GM21423 (cell line): ENCODE data around the gene CLDN6.

Source experiments
- ATAC-seq: cut with Tn5 transposase; IDR thresholded peaks from one replicate; pipeline ENCODE4 v1.9.1; 2021; ENCODE audit warnings: mild to moderate bottlenecking, moderate library complexity; ENCODE audit not compliant: unreplicated experiment

Gene CLDN6

GRCh38 chr16:2992383-2993081 is 25.5 kb downstream of the CLDN6 start:
- no peak for ATAC-seq

DNA sequence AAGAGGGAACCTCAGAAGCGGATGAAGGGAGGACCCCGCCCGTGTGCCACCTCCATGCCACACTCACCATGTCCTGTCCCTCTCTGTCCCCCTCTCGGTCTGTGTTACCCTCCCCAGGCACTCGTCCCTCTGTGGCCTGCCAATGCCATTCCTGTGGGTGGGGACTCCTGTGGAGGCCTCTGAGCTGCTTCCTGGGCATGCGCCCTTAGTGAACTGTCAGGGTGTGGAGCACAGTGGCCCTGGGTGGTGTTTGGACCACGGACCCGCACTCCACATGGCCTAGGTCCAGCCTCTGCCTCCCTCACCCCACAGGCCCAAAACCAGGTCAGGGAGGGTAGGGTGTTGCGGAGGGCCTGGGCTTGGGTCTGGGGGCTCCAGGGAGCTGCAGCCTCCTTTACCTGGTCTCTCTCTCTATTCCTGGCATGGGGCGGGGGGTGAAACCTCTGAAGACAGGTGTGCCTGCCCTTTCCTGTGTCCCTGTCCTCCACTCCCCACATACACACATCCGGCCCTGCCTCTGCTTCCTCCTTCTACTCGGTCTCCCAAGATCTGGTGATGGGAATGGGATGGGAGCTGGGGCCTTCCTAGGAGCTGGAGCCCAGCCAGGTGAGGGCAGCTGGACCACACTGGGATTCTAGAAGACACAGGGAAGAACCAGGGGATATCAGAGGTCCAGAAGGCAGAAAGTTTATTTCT is 26.3 kb downstream of the CLDN6 start:
- no peak for ATAC-seq

- no peak for ATAC-seq
Observed at GRCh38 chr16:2990891-2991290, 27.1 kb downstream of the CLDN6 start.

GRCh38 chr16:2988590-2989099 is 29.3 kb downstream of the CLDN6 start:
- ATAC-seq = no peak

DNA sequence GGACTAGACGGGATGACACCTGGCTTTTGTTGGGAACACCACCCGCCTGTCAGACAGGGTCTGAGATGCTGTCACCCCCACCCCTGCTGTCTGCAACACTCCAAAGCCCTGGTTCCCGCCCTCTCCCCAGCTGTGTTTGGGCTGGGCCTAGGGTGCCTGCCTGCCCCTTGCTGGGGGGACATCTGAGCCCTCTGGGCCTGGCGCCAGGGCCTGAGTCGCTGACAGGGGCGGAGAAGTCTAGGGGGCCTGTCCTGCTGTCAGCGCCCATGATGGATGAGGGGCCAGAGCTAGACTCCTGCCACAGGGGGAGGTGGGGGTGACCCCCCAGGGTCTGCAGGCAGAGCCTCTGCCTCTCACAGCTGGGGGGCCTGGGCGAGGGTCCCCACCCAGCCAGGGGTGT is 30.1 kb downstream of the CLDN6 start:
- no peak for ATAC-seq

- no peak for ATAC-seq
Observed at GRCh38 chr16:2987286-2987685, 30.7 kb downstream of the CLDN6 start.

DNA sequence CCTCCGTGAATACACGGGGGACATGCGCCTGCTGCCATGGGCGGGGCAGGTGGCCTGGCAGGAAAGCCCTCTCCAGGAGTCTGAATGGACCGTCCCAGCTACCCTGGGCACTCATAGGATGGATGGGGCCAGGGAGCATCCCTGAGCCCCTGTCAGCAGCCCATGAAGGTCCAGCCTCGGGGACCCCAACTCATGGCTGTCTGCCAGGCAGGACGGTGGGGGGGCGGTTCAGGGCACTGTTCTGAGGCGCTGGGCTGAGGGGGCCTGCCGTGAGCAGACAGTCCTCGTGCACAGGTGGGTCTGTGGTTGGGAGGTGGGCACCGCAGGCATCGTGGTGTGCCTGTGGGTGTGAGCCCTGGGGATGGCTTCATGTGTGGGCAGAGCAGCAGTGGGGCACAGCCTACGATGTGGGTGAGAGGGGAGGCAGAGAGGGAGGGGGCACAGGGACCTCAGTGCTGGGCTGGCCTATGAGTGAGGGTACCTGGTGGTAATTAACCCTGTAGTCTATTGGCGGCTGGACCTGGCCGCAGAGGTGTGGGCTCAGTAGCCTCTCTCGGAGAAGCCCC is 31.3 kb downstream of the CLDN6 start:
- ATAC-seq = no peak

DNA sequence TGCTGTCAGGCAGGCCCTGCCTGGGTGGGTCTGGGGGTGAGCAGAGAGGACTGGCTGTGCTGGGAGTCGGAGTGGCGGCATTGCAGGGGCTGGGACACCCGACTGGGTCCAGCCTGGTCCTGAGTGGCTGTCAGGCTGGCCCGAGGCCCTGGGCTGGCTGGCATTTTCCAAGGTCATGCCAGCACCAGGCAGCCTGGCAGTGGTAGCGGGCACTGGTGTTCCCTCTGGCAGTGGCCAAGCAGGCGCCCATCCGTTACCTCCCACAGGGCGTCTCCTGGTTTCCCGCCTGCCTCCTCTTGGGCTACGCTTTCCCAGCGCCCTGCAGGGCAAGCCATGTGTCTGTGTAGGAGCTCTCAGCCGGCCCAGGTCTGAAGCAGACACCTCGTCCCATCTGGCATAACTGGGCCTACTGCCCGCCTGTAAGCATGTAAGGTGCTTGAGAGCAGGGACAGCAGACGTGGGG is 32.1 kb downstream of the CLDN6 start:
- no peak for ATAC-seq

DNA sequence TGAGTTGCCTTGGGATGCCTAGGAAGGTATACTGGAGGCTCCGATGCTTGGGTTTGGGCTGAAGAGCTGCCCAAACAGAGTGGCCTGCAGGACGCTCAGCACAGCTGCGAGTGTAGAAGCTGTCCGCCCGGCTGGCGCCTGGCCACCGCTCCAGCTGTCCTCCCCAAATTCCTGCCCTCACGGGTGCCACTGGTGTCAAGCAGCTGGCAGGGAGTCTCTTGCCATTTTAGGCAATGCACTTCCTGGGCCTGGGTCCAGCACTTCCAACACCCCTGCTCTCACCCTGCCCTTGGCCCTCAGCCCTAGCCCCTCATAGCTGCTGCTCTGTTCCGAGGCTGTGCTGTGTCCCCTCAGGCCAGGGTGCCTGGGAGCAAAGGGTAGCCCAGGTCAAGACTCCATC is 32.5 kb downstream of the CLDN6 start:
- ATAC-seq = no peak

- ATAC-seq = peak; percentile 30
Observed at GRCh38 chr16:2983706-2984136, 34.3 kb downstream of the CLDN6 start.

- no peak for ATAC-seq
Observed at GRCh38 chr16:2982402-2982801, 35.6 kb downstream of the CLDN6 start.

DNA sequence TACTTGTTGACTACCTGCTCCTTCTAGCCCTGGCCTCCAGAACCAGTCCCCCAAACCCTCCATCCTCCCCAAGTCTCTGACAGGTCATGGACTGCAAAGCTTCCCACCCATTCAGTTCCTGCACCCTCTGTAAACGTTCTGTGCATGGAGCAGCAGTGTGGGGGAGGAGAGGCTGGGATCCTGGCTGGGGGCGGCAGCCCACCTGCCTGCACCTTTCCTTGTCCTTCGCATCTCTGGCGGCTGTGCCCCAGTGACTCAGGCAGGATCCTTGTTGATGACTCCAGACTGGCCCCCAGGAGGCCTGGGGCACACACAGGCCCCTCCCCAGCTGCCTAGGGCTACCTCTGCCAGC is 36.1 kb downstream of the CLDN6 start:
- ATAC-seq = no peak

DNA sequence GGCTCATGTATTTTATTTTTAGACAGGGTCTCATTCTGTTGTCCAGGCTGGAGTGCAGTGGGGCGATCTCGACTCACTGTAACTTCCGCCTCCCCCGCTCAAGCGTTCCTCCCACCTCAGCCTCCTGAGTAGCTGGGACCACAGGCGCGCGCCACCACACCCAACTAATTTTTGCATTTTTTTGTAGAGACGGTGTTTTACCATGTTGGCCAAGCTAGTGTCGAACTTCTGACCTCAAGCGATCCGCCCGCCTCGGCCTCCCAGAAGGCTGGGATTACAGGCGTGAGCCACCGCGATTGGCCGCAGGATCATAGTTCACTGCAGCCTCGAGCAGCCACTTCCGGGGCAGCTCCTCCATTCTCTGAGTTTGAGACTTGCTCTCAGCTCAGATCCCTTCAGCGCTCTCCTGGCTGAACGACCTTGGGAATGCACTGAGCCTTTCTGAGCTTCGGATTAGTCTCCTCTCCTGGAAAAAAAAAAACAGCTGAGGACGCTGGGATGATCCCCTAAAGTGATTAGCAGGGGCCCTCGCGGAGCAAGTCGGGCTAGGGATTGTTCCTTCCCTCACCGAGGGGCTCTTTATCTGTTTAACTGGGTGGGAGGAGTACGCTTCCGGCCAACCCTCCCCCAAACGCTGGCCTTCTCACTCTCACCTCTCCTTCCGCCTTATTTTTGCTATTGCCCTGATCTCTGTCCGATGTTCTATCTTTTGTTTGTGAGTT is 36.6 kb downstream of the CLDN6 start:
- ATAC-seq = no peak

- peak; percentile 73 for ATAC-seq
Observed at GRCh38 chr16:2980227-2981176, 37.5 kb downstream of the CLDN6 start, which contains the start of gene PKMYT1. PKMYT1 (minus strand) TSS chr16:2980446; CDS start chr16:2979657, 789 bp downstream.

GRCh38 chr16:2979669-2980226 is 38.2 kb downstream of the CLDN6 start:
- ATAC-seq = peak; percentile 4

GRCh38 chr16:2977440-2977839 is 40.5 kb downstream of the CLDN6 start:
- no peak for ATAC-seq

DNA sequence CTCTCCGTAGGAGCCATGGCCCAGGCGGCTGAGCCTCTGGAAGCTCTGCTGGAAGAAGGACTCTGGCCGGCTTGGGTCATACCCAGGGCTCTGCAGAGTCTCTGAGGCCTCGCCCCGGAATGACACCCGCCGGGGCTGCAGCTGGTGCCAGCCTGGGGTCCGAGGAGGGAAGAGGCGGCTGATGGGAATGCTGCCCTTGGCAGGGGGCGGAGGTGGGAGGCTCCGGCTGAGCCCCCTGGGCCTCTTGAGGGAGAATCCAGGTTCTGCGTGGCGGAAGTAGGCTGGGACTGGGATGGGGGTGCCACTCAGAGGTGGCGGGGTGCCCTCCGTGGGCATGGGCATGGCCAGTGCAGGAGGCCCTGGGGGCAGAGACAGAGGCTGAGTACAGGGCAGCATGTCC is 41.3 kb downstream of the CLDN6 start:
- no peak for ATAC-seq

DNA sequence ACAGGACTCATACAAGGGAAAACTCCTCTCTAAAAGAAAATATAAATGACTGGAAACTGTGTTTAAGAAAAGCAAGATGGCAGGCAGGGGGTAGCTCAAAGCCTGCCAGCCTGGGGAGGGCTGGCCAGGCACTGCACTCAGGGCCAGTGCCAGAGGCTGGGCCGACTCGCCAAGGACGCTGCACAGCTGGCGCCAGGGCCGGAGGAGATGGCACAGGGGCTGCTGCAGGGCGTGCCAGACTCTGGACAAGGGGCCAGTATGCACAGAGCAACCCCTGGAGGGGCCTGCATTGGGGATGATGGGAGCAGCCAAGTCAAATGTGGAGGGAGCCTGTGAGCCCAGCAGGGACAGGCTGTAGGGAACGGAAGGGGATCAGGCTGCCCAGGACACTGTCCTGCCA is 41.8 kb downstream of the CLDN6 start:
- ATAC-seq = no peak

- ATAC-seq = no peak
Observed at GRCh38 chr16:2975161-2975795, 42.7 kb downstream of the CLDN6 start.
